Activated CD8-positive, alpha-beta memory T cell treated with anti-CD3 and anti-CD28 coated beads for 4 hours (primary cell): ENCODE data around the gene SLC7A6OS.

Experiments
- DNase-seq, 2 donors: peaks; one replicate each; pipeline ENCODE4 v3.0.0-alpha.2; 2020; ENCODE audit warnings: low read depth in 2 of 2

The SLC7A6OS gene

DNA sequence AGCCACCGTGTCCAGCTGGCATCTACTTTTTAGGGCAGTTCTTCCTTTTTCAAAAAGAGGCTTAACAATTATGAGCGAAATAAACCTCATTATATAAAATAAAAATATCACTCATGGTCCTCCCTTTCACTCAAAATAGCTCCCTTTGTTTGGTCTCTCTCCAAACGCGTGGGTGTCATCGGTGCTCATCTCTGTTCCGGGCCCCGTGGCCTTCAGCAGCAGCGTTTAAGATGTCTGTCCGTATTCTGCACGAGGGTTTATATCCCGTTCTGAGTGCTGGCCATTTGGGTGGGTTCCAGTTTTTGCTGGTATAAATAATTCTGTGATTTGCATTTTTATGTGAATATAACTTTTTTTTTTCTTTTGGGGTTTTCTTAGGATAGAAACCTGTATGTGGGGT, 33.5 kb upstream of the SLC7A6OS start:
- no peak for DNase-seq

GRCh38 chr16:68343137-68343536, 32.4 kb upstream of the SLC7A6OS start:
- DNase-seq: no peak

GRCh38 chr16:68342620-68343019, 31.9 kb upstream of the SLC7A6OS start:
- no peak for DNase-seq

DNA sequence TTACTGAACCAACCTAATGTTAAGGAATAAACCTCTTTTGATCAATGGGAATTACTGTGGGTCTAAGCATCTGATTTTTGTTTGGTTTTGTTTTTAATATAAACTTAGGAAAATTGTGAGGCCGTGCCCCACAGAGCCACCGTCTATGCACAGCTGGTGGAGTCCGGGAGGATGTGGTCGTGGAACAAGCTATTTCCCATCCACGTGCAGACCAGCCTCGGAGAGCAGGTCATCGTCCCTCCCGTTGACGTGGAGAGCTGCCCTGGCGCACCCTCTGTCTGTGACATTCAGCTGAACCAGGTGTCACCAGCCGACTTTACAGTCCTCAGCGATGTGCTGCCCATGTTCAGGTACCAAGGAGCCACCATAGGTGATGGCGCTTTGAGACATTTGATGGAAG, 28.5 kb upstream of the SLC7A6OS start:
- DNase-seq: no peak

DNA sequence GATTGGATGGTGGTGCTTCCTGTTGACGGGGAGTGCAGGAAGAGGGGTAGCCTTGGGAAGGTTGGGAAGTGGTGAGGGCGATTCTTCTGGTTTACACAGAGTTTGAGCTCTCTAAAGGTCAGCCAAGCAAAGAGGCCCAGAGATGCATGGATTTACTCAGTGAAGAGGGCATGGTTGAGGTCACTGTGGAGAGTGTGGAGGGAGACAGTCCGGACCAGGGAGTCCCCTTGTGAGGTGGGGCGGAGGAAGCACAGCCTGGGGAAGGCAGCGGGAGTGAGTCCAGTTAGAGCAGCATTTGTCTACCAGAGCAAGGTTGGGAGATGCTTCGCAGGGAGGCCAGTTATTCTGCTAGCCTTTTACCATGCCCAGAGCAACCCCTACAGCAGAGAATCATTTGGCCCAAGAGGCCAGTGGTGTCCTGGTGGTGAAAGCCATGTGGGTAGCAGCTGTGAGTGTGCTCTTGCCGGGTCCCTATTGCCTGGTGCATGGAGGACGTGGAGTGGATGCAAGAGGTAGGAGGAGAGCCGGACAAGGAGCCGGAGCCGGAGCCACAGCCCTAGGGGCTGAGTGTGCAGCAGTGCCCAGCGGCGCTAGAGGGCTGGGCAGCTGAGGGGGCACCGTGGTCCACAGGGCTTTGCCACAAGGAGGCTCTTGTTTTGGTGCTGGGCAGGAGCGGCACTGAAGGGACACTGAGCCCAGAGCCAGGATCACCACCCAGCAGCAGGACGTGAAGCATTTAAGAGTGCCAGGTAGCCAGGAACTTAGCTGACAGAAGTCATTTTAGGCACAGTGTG, 27.8 kb upstream of the SLC7A6OS start:
- DNase-seq: no peak

- DNase-seq: no peak
Observed at GRCh38 chr16:68335175-68335574, 24.4 kb upstream of the SLC7A6OS start.

DNA sequence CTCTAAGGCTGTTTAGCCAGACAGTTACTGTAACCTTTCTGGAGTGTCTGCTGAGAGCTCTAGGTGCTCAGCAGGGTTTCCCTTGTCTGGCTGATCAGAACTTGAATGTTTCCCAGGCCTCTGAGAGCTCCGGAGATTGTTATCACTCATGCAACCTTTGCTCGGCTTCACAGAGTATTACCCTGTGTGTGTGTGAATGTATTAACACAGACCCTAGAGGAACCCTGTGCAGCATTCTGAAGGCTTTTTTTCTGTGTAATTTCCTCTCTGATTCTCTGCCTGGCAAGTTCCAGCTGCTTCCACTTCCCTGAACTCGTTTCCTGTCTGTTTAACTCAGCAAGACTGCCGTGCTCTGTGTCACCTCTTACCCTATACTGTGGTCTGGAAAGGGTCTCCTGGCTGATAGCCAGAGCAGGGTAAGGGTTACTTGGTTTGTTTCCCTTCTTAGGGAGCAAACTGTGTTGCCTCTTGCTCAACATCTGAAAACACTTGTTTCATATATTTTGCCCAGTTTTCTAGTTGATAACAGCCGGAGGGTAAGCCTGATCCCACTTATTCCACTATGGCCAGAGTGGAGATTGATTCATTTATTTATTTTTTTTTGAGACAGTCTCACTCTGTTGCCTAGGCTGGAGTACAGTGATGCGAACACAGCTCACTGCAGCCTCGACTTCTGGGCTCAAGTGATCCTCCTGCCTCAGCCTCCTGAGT, 21.8 kb upstream of the SLC7A6OS start:
- DNase-seq: no peak

- no peak for DNase-seq
Observed at GRCh38 chr16:68331879-68332410, 21.2 kb upstream of the SLC7A6OS start.

- DNase-seq: no peak
Observed at GRCh38 chr16:68328860-68329390, 18.2 kb upstream of the SLC7A6OS start.

- peak; percentile 50 to 58 for DNase-seq
Observed at GRCh38 chr16:68328151-68328859, 17.6 kb upstream of the SLC7A6OS start.

- DNase-seq: no peak
Observed at GRCh38 chr16:68324780-68325357, 14.1 kb upstream of the SLC7A6OS start.

DNA sequence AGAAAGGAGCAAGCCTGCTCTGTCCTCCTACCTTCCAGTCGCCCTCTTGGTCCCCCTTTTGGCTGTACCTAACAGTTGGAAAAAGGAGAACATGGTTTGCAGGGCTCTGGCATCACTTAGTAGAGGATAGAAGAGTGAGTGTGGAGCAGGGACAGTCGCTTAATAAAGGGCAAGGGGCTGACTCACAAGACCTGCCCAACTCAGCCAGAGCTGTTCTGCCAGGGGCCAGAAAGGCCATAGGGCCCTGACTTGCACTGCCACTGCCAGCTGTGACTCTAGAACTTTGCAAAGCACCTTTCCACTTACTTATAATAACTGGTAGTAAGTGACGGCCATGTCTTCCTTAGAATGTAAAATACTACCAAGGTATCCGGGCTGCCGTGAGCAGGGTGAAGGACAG, 13.6 kb upstream of the SLC7A6OS start:
- no peak for DNase-seq

- no peak for DNase-seq
Observed at GRCh38 chr16:68319185-68319908, 8.6 kb upstream of the SLC7A6OS start.

GRCh38 chr16:68313116-68313515, 2.4 kb upstream of the SLC7A6OS start:
- DNase-seq: no peak

DNA sequence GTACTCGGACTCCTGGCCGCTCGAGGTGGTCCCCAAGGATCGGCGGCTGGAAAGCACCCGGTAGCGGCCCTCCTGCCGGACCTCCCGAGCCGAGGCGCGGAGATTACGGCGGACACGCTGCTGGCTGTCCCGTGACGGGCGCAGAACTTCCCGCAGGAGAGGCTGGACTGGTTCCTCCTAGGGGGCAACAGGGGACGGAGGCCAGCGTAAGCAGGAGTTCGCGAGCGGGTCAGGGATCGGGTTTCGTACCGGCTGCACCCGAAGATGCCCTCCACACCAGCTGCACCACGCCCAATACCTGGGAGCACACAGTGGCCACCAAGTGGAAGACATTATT, 341 bp downstream of the SLC7A6OS start:
- DNase-seq: no peak

DNA sequence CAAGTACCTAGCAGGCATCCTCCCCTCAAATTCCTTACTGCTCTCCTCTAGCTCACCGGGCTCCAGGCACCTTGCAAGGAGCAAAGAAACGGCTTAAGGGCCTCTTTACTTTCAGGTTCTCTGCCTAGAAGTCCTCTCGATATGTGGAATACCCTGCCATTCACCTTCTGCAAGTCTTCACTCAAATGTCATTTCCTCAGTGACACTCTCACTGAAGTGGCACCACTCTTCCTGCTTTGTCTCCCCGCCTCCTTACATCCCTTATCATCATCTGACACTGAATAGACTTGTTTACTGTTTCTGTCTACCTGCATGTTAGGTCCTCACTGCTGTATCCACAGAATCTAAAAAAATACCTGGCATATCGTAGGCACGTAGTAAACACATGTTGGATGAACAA, 947 bp downstream of the SLC7A6OS start:
- no peak for DNase-seq

GRCh38 chr16:68306633-68307032, 4.1 kb downstream of the SLC7A6OS start:
- no peak for DNase-seq

DNA sequence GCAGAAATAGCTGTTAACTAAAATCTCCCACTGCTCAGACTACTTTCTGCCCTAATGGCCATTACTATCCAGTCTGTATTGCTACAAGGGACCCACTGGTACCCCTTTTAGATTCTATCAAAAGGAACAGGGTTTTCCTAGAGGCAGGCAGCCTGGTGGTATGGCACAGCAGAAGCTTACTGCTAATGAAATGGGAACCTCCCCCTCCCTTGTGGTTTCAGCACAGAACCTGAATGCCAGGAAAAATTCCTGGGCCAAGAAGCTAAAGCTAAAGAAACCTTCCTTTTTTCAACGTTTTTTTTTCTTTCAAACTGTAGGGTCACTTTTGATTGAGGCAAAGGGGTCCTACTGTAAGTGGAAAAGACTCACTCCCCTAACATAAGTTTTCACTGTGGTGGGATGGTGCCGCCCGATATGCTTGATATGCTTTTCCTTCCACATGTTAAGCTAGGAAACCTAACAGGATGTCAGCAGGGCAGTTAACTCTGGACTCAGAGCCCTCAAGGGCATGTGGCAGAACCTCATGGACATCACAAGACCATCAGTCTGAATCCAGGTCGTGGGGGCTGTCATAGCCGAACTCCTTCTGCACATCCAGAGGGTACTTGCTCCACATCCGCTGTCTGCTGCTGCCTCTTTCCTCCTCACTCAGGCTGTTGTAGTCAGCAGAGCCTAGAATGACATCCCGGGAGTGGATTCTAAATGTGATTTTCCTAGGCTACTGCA, 9.8 kb downstream of the SLC7A6OS start:
- no peak for DNase-seq

- no peak for DNase-seq
Observed at GRCh38 chr16:68299571-68300453, 10.9 kb downstream of the SLC7A6OS start.
